Right lobe of liver (tissue), 4 donors: ENCODE measurements around the gene SMPD2.

Experiments
- CTCF ChIP-seq, 4 donors: fragments of 200-600 bp in 3 of 4; fragments of 450-650 bp in 1 of 4; IDR thresholded peaks; one replicate each; pipeline versions ENCODE4 v1.5.1 to v1.8.0; 2016 to 2022; ENCODE audit warnings: antibody characterized with exemption in 4 of 4, mild to moderate bottlenecking in 2 of 4
- POLR2A ChIP-seq: fragments of 450-650 bp; IDR thresholded peaks from one replicate; pipeline ENCODE4 v1.6.1; 2017; ENCODE audit warnings: antibody characterized with exemption, mild to moderate bottlenecking
- donor health status: DM: no; HTN: no; CAD: no.
- donor health status: DM: no; HTN: no; CAD: no.
- donor health status: DM: no; HTN: yes; CAD: no.

GRCh38 chr6:109457562-109457996 lies 17.1 kb downstream of the SMPD2 start:
- no peak for TF ChIP-seq CTCF (IDR thresholded peaks at IDR 0.05)
- no peak for TF ChIP-seq POLR2A
